ENCODE data around the gene FCN1.

DNA sequence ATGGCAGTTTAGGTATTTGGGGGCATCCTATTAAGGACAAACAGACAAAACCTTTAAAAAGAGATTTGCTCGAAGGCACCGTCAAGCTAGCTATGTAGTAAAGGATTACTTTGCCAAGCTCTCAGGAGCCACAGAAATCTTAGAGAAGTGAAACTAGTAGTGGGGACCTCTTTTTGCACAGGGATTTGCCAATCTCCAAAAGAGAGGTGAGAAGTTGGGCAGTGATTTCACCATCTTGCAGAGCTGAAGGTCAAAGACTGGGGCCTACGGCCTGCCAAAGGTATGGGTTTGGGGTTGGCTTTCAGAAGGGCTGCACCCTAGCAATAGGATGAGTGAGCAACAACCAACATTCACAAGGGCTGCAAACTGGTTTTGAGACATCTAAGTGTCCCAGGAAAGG is 1.6 kb upstream of the FCN1 start:
- TF ChIP-seq POLR2A (conservative IDR thresholded peaks at IDR 0.05) (no peak), POLR2AphosphoS5 (IDR thresholded peaks at IDR 0.05; ENCODE audit: control insufficient read depth, insufficient read depth, low read depth, low read length) (no peak), CBFB (CRISPR knock-in tag; IDR thresholded peaks at IDR 0.05) (no peak), MAZ (CRISPR knock-in tag; conservative IDR thresholded peaks at IDR 0.05 in 1 of 2, IDR thresholded peaks at IDR 0.05 in 1 of 2) (no peak), ZNF785 (CRISPR knock-in tag; IDR thresholded peaks at IDR 0.05) (no peak), ZBED1 (IDR thresholded peaks at IDR 0.05) (no peak), GATAD2B (IDR thresholded peaks at IDR 0.05; ENCODE audit: borderline replicate concordance) (no peak), CTCF (IDR thresholded peaks at IDR 0.05 in 2 of 3, conservative IDR thresholded peaks at IDR 0.05 in 1 of 3; ENCODE audit: insufficient read depth in 2 of 3, low read depth in 1 of 3, low read length in 3 of 3) (no peak), NR1H2 (CRISPR knock-in tag; IDR thresholded peaks at IDR 0.05) (no peak)
- TF ChIP-seq, protein P1, sequence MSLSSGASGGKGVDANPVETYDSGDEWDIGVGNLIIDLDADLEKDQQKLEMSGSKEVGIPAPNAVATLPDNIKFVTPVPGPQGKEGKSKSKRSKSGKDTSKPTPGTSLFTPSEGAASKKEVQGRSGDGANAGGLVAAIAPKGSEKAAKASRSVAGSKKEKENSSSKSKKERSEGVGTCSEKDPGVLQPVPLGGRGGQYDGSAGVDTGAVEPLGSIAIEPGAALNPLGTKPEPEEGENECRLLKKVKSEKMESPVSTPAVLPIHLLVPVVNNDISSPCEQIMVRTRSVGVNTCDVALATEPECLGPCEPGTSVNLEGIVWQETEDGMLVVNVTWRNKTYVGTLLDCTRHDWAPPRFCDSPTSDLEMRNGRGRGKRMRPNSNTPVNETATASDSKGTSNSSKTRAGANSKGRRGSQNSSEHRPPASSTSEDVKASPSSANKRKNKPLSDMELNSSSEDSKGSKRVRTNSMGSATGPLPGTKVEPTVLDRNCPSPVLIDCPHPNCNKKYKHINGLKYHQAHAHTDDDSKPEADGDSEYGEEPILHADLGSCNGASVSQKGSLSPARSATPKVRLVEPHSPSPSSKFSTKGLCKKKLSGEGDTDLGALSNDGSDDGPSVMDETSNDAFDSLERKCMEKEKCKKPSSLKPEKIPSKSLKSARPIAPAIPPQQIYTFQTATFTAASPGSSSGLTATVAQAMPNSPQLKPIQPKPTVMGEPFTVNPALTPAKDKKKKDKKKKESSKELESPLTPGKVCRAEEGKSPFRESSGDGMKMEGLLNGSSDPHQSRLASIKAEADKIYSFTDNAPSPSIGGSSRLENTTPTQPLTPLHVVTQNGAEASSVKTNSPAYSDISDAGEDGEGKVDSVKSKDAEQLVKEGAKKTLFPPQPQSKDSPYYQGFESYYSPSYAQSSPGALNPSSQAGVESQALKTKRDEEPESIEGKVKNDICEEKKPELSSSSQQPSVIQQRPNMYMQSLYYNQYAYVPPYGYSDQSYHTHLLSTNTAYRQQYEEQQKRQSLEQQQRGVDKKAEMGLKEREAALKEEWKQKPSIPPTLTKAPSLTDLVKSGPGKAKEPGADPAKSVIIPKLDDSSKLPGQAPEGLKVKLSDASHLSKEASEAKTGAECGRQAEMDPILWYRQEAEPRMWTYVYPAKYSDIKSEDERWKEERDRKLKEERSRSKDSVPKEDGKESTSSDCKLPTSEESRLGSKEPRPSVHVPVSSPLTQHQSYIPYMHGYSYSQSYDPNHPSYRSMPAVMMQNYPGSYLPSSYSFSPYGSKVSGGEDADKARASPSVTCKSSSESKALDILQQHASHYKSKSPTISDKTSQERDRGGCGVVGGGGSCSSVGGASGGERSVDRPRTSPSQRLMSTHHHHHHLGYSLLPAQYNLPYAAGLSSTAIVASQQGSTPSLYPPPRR (CRISPR knock-in tag; IDR thresholded peaks at IDR 0.05; ENCODE audit: borderline replicate concordance): no peak
